ENCODE results near the gene SHMT2. TPM values are rescaled to one million over a fixed set of nuclear protein-coding genes. Genes with fewer than 3 reads are reported as not detected.

SHMT2 gene
- total and polyA plus RNA-seq, 2 donors (not counting 3 experiments of a cell fraction or from before 2014, with no cell fraction given): 155 to 243 TPM

DNA sequence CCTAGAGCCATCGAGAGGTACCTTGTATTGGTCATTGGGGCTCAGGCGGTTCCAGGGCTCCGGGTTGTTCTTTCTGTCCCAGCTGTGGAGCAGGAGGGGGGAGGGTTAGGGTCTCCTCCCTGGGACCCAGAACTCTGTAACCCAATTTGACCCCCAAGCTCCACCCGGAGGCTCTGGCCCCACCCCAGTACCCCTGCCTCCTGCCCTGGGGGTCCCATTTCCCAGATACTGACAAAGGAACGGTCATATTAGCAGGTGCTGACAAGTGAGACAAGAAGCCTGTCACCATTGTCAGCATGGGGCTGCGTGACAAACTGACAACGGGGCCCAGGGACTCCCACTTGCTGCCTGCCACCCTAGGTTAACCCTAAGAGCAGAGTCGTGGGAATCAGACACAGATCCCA is 6.2 kb downstream of the SHMT2 start:
- intact Hi-C loops (cut with micrococcal nuclease) (no loop called here), dilution Hi-C loops (cut with MboI; ENCODE audit: extremely low pct_ligation_motif_present, low sequenced_read_pairs) (no loop called here)
- Histone ChIP-seq H4K20me1 (replicated peaks; ENCODE audit: control insufficient read depth, extremely low read depth, insufficient read depth, low read length) (no peaks in the 10 kb centered on the region), H3K79me2 (ENCODE audit: control insufficient read depth, insufficient read depth, low read length) (peaks cover 12% of the 10 kb centered on the region), H3K27ac (ENCODE audit: insufficient read depth, low read depth, low read length) (no peak overlapping the region), H3K4me3 (replicated peaks in 1 of 3; ENCODE audit: insufficient read depth in 1 of 3, low read depth in 1 of 3, low read length in 3 of 3) (no peak overlapping the region), H3K36me3 (ENCODE audit: control insufficient read depth in 2 of 2, extremely low read depth in 1 of 2, insufficient read depth in 2 of 2, low read length in 2 of 2) (peaks cover 3 to 27% of the 10 kb centered on the region in 2 experiments), H3K4me1 (ENCODE audit: control insufficient read depth, extremely low read depth, insufficient read depth, low read length) (peaks cover 28% of the 10 kb centered on the region), H3K27me3 (ENCODE audit: control insufficient read depth in 2 of 2, insufficient read depth in 2 of 2, low read length in 2 of 2) (peaks cover 32 to 38% of the 10 kb centered on the region in 2 experiments), H3K4me2 (ENCODE audit: insufficient read depth, low read length) (no peak overlapping the region), H2AFZ (ENCODE audit: low read depth, low read length) (no peak overlapping the region), H3K9ac (replicated peaks; ENCODE audit: extremely low read depth, insufficient read depth, low read length) (no peak overlapping the region), H3K9me3 (replicated peaks; ENCODE audit: control insufficient read depth, insufficient read depth, low read length) (no peaks in the 10 kb centered on the region), H3K9me1 (replicated peaks; ENCODE audit: control insufficient read depth, extremely low read depth, insufficient read depth, low read length) (no peaks in the 10 kb centered on the region)
- ChIA-PET CTCF (no interaction called here), POLR2A (no interaction called here)
- no peak for TF ChIP-seq FOS (IDR thresholded peaks at IDR 0.05; ENCODE audit: borderline replicate concordance, insufficient read depth, low read length)
- TF ChIP-seq MYC (IDR thresholded peaks at IDR 0.05; ENCODE audit: low read depth, low read length): no peak
- TF ChIP-seq POLR2A (IDR thresholded peaks at IDR 0.05; ENCODE audit: low read depth, low read length): no peak
- no peak for TF ChIP-seq JUN (IDR thresholded peaks at IDR 0.05; ENCODE audit: borderline replicate concordance, insufficient read depth, insufficient read length, low read depth)
- no peak for TF ChIP-seq POLR2AphosphoS5 (IDR thresholded peaks at IDR 0.05; ENCODE audit: insufficient read depth, low read depth, low read length)
- TF ChIP-seq, protein P1, sequence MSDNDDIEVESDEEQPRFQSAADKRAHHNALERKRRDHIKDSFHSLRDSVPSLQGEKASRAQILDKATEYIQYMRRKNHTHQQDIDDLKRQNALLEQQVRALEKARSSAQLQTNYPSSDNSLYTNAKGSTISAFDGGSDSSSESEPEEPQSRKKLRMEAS (IDR thresholded peaks at IDR 0.05; ENCODE audit: insufficient read depth, insufficient read length): no peak
- TF ChIP-seq, protein P2, sequence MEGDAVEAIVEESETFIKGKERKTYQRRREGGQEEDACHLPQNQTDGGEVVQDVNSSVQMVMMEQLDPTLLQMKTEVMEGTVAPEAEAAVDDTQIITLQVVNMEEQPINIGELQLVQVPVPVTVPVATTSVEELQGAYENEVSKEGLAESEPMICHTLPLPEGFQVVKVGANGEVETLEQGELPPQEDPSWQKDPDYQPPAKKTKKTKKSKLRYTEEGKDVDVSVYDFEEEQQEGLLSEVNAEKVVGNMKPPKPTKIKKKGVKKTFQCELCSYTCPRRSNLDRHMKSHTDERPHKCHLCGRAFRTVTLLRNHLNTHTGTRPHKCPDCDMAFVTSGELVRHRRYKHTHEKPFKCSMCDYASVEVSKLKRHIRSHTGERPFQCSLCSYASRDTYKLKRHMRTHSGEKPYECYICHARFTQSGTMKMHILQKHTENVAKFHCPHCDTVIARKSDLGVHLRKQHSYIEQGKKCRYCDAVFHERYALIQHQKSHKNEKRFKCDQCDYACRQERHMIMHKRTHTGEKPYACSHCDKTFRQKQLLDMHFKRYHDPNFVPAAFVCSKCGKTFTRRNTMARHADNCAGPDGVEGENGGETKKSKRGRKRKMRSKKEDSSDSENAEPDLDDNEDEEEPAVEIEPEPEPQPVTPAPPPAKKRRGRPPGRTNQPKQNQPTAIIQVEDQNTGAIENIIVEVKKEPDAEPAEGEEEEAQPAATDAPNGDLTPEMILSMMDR (IDR thresholded peaks at IDR 0.05; ENCODE audit: extremely low read depth in 1 of 2, insufficient read depth in 1 of 2, low read depth in 1 of 2, low read length in 2 of 2): no peak
- TF ChIP-seq EZH2 (IDR thresholded peaks at IDR 0.05; ENCODE audit: borderline replicate concordance, low read depth, low read length, severe bottlenecking): no peak
- no peak for TF ChIP-seq GATA2 (IDR thresholded peaks at IDR 0.05; ENCODE audit: insufficient read depth, insufficient read length, low read depth, low read length)
- no TSS peak for BruUV-seq (replicated peaks)
- DNase-seq (ENCODE audit: low read depth, low spot score): no peak
- no peak for FAIRE-seq
